AG10803 (cell line): ENCODE data around the gene MEOX2.

ENCODE experiments used
- DNase-seq: peaks from one replicate; pipeline ENCODE4 v3.0.0; 2010; ENCODE audit warnings: low read depth
- H3K4me3 ChIP-seq: 2 replicates; pipeline ENCODE4 v1.5.1; 2011; ENCODE audit warnings: mild to moderate bottlenecking, low read length, control low read depth
- TF ChIP-seq, protein P1 (sequence below): conservative IDR thresholded peaks from 2 replicates; pipeline ENCODE4 v1.5.1; 2011; ENCODE audit warnings: mild to moderate bottlenecking, low read length, control low read depth, inconsistent platforms

Gene MEOX2

DNA sequence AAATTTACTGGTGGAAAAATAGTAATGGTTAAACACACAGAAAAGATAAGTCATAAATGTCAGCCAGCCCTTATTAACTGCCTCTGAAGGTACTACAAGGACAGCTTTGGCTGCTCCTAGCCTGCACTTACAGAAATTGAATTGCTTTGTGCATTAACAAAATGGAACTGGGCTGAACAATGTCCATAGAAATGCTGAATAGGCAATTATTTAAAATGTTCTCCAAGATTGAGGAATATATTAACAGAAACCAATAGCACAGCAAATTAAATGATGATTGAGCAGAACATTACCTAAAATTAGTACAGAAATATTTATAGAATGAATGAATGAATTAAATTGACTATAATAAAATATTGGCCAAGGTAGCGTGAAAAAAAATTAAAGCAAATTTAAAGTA, 82.3 kb downstream of the MEOX2 start:
- H3K4me3 ChIP-seq = no peak overlapping the region
- DNase-seq = no peak
- TF ChIP-seq, protein P1, sequence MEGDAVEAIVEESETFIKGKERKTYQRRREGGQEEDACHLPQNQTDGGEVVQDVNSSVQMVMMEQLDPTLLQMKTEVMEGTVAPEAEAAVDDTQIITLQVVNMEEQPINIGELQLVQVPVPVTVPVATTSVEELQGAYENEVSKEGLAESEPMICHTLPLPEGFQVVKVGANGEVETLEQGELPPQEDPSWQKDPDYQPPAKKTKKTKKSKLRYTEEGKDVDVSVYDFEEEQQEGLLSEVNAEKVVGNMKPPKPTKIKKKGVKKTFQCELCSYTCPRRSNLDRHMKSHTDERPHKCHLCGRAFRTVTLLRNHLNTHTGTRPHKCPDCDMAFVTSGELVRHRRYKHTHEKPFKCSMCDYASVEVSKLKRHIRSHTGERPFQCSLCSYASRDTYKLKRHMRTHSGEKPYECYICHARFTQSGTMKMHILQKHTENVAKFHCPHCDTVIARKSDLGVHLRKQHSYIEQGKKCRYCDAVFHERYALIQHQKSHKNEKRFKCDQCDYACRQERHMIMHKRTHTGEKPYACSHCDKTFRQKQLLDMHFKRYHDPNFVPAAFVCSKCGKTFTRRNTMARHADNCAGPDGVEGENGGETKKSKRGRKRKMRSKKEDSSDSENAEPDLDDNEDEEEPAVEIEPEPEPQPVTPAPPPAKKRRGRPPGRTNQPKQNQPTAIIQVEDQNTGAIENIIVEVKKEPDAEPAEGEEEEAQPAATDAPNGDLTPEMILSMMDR = no peak

DNA sequence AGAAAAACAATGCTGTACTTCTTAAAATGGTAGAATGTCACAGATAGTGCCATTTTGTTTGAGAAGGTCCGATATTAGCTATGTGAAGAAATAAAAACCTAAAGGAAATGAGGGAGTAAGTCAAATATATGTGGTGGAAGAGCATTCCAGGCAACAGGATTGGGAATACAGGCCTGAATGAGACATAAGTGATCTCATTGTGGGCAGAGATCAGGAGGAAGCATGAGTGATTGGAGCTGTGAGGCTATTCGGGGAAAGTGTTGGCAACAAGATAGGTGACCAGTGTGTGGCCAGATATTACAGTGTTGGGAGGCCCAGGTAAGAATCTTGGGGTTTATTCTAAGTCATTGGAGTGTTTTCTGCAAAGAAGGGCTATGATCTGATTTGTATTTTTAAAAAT, 83.4 kb downstream of the MEOX2 start:
- DNase-seq = no peak
- no peak overlapping the region for H3K4me3 ChIP-seq
- TF ChIP-seq, protein P1 = no peak

DNA sequence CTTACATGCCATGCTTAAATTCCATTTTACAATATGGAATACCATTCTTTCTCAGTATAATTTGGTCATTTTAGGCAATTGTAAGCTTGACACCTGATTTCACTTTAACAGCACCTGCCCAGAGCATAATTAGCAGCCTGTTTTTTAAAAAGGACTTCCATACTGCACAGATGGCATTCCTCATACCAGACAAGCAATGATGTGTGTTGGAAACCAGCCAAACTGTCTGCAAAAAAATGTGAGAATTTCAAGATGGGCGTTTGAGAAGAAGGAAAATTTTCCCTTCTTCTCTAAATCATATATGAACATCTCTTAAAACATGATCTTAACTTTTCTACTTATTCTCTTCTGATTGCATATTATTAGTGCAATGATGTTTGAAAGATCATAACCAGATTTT, 84.2 kb downstream of the MEOX2 start:
- H3K4me3 ChIP-seq = no peak overlapping the region
- no peak for DNase-seq
- TF ChIP-seq, protein P1 = no peak

DNA sequence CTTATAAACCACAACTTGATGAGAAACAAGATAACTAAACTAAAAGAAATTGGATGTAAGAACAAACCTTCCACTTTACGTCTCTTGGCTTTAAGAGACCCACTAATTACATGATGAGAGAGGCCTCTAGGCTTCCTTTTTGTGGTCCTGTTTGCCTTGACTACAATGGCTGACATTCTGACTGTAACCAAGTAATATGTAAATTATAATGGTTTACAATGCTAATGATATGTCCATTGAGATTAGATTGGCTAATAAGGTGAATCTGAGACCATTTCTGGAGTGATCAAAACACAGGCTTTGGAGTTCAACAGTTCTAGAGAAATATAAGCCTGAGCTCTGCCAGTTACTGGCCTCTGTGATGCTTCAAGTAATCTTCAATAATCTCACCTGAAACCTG, 85.3 kb downstream of the MEOX2 start:
- TF ChIP-seq, protein P1 = no peak
- DNase-seq = no peak
- H3K4me3 ChIP-seq = no peak overlapping the region

DNA sequence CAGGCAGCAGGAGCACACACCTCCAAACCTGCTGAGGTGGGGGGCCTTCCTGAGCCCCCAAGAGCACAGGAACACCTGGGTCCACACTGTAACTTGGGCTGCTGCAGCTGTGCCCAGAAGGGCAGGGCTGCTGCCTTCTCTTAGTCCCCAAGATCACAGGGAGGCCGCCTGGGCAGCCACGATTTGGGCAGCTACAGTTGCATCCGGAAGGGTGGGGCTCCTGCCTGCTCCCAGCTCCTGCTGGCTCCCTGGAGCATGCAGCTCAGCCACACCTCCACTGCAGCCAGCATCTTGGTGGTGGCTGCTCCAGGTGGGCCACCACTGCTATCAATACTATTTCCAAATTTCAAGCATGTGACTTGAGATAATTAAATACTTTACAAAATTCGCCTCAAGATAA, 86.2 kb downstream of the MEOX2 start:
- H3K4me3 ChIP-seq = no peak overlapping the region
- no peak for DNase-seq
- TF ChIP-seq, protein P1 = no peak

DNA sequence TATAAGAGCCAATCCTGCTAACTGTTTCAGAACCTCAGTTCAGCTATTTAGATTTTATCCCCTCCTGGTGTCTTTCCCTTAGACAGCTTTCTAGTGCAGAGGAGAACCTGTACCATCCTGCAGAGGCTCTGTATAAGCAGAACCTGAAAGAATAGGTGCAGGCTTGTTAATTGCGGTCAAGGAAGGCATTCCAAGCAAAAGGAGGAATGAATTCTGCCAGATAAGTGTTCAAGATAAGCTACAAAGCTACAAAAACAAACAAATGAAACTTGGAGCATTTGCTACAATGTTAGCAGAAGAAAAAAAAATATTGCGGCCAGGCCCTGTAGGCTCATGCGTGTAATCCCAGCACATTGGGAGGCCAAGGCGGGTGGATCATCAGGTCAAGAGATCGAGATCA, 92.0 kb downstream of the MEOX2 start:
- DNase-seq = no peak
- TF ChIP-seq, protein P1 = no peak
- no peak overlapping the region for H3K4me3 ChIP-seq

DNA sequence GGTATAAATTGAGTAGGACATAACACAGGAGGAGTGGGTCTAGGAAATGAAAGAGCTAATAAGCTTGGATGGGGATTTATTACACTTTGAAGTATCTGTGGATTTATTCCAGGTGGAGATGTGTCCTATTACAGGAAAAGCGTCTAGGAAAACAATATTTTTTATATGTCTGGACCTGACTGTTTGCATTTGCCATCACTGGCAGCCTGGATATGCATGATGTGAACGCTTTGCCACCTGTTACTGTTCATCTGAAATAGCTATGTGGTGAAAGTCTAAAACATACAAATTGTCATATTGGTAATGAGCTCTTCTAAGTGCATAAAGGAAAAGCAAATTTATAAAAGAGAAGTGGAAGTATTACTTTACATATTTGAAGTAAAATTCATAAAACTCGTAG, 93.1 kb downstream of the MEOX2 start:
- TF ChIP-seq, protein P1 = no peak
- no peak for DNase-seq
- no peak overlapping the region for H3K4me3 ChIP-seq
